Inflammatory macrophage treated with lipopolysaccharide for 1 hour (primary cell): ENCODE results near the gene LMX1B.
"Not testable (repeated sequence)": the region's sequence is repeated elsewhere in the genome, so short reads cannot be mapped to it uniquely, and the experiment has no call there.

Source experiments
- DNase-seq, 2 donors: peaks; one replicate each; pipeline ENCODE4 v3.0.0-alpha.2; 2020 to 2022

LMX1B gene

DNA sequence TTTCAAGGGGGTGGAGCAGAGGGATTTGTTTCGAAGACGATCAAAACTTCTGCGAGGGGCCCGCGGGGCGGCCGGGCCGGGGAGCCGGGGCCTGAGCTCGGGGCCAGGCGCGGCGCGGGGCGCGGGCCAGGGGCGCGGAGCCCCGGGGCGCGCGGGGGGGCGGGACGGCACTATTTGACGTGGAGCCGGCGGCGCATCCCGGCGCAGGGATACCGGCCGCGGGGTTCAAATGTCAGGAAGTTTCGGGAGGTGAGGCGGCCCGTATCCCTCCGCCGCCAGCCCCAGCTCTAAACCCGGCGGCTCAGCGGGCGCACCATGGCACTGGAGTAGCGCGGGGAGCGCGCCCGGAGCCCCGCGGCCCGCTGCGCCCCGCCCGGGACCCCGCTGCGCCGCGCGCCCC lies at the start of gene LMX1B:
Gene LMX1B (plus strand): TSS at position 278 of the 400 bp plus-strand sequence. CDS start 522 bp downstream, outside the sequence.
- DNase-seq: no peak

DNA sequence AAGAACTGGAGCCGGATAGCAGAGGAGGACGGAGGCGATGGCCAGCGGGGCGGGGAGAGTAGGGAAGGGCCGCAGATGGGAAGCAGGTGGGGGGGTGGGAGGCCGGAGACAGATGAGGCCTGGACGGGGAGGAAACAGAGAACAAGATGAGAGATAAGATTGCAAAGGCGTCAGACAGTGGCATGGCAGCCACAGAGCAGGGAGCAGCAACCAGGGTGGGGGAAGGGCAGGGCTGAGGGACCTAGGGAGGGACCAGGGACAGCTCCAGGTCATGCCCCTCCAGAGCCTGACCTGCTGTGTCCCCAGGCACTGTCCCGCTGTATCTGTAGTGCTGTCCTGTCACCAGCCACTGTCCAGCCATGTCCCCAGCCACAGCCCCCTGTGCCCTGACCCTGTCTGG lies 49.6 kb upstream of the LMX1B start:
- no peak for DNase-seq

DNA sequence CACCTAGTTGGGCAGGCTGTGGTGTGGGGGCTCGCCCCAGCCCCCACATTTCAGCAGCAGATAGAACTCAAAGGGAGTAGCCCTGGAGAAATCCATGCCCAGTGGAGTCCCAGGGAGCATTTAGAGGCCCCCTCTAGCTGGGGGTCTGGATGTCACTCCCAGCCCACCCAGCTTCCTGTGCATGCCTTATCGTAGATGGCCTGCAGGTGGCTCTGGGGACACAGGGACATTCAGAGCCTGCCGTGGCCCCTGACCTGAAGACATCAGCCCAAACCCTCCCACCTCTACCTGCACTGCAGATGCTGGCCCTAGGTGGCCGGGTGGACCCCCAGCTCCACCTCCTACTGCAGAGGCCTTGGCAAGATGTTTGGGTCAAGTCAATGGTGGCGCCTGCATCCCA lies 49.0 kb upstream of the LMX1B start:
- no peak for DNase-seq

DNA sequence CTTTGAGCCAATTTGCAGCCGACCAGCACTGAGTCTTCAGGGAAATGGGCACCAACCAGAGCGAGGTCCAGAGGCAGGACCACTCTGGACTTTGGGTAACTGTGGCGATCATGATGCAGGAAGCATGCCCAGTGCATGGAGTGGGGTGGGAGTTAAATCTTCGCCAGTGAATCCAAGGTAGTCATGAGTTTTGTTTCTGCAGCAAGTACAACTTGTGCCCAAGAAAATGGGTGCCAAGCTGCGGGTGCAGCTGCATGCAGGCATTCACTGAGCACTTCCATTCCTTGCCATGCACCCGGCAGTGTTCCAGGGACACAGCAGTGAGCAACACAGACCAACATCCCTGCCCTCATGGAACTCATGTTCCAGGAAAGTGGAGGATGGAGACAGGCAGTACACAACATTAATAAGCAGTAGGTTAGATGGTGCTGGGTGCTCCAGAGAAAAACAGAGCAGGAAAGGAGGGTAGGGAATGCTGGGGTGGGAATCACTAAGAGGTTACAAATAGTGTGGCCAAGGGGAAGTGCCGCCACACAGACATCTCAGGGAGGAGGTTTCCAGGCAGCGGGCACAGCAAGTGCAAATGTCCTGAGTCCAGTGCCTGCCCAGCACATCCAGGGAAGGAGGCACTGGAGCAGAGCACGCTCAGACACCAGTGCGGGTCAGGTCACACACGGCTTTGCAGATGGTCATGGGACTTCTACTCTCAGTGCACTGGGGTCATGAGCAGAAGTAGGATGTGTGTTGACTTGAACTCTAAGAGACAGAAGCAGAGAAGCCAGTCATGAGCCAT lies 48.2 kb upstream of the LMX1B start:
- DNase-seq: no peak

DNA sequence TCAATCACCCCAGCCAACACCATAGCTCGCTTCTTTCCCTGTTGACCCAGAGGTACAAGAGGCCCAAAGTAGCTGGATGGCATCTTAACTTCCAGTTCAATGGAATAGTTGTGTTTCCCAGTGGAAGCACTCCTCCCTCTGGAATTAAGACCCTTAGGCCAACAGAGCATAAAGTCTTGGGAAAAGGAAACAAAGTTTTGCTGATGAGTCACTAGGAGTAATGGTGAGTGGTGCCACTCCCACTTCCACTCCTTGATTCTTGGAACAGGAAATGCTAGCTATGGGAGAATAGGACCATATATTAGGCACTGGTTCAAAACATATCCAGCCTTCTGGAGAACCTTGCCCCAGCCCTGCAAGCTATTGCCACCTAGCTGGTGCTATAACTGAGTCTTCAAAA lies 44.7 kb upstream of the LMX1B start:
- DNase-seq: no peak

DNA sequence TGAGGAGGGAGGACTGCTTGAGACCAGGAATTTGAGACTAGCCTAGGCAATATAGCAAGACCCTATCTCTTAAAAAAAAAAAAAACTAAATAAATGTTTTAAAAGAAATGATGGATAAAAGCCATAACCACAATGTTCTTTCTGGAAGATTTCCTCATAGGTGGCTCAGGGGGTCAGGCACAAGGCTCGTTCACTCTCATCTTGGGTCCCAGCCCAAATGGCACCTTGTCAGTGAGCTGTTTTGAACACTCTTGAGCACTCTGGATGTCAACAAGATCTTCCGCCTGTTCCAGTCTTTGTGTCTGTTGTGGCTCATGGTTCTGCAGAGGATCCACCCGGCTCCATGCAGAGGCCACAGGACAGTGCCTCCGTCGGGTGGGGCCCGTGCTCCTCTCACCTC lies 35.7 kb upstream of the LMX1B start:
- no peak for DNase-seq

DNA sequence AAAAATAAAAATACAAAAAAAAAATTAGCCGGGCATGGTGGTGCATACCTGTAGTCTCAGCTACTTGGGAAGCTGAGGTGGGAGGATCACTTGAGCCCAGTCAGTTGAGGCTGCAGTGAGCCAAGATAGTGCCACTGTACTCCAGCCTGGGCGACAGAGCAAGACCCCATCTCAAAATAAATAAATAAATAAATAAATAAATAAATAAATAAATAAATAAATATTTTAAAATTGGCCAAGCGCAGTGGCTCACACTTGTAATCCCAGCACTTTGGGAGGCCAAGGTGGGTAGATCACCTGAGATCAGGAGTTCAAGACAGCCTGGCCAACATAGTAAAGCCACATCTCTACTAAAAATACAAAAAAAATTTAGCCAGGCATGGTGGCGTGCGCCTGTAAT lies 33.4 kb upstream of the LMX1B start:
- not testable (repeated sequence) for DNase-seq

DNA sequence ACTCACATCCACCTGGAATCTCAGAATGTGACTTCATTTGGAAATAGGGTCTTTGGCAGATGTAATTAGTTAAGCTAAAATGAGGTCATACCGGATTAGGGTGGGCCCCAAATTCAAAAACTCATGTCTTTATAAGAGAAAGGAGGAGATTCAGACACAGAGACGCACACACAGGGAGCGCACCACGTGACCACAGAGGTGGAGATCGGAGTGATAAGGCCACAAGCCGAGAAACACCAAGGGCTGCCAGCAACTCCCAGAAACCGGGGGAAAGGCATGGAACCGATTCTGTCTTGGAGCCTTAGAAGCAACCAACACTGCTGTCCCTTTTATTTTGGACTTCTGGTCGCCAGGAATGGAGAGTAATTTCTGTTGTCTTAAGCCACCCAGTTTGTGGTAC lies 31.8 kb upstream of the LMX1B start:
- DNase-seq: no peak

DNA sequence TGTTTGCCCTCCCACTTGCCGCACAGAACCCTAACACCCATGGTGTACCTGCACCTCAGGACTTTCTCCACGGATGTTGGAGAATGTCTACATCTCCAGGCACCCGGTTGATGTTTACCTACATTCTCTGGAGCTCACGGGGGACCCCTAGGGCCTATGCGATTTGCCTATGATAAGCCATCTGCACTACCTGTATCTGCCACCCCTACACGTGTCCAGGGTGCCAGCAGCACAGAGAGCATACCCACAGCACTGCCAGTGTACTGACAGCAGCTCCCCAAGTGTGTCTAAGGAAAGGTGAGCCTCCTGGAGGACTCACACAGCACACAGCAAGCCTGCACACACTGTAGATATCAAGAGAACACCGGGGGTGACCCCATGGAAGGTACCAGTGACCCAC lies 31.3 kb upstream of the LMX1B start:
- no peak for DNase-seq

DNA sequence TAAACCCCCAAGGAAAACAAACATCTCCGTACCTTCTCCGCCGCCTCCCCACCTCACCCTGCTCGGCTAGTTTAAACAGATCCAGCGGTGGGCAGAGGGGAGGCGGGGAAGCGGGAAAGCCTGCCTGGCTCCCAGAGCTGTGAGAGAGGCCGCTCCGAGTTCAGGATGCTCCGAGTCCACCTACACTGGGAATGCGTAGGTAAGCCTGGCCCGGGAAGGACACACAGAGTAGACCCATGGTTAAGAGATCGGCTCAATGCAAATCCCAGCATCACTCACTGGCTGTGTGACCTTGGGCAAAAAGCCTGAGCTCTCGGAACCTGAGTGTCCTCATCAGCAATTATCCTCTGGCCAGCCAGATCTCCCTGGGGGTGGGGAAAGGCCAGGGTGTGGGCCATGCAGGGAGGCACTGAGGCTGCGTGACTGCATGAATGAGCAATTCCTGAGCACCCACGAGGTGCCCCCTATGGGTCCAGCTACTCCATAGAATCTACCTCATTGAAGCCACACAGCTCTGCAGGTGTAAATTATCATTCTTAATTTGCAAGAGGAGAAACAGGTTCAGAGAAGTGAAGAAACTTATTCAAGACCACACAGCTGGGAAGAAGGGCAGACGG lies 30.5 kb upstream of the LMX1B start:
- no peak for DNase-seq

DNA sequence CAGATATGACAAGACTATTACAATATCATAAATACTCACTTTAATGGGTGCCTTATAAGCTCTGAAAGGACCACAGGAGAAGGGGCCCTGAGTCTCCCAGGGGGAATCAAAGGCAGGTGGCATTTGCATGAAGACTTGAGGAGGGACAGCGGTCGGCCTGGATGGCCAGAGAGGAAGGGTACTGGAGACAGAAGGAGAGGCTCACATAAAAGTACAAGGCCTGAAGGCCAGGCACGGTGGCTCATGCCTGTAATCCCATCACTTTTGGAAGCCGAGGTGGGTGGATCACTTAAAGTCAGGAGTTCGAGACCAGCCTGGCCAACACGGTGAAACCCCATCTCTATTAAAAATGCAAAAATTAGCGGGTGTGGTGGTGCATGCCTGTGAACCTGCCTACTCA lies 29.1 kb upstream of the LMX1B start:
- no peak for DNase-seq

DNA sequence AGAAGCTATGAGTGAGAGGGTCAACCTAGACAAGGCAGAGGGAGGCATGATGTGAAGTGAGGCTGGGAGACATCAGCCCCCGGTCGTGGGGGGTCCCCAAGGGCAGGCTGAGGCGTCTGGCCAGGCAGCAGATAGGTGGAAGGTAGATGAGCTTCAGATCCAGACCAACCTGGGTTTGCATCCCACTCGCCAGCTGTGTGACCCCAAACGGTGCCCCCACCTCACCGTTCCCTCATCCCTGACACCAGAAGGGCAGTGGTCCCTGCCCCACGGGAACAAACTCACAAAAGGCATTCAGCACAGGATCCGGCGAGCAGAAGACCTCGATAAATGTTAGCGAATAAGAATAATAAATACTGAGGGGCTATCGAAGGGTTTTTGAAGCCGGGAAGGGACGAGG lies 27.5 kb upstream of the LMX1B start:
- no peak for DNase-seq

DNA sequence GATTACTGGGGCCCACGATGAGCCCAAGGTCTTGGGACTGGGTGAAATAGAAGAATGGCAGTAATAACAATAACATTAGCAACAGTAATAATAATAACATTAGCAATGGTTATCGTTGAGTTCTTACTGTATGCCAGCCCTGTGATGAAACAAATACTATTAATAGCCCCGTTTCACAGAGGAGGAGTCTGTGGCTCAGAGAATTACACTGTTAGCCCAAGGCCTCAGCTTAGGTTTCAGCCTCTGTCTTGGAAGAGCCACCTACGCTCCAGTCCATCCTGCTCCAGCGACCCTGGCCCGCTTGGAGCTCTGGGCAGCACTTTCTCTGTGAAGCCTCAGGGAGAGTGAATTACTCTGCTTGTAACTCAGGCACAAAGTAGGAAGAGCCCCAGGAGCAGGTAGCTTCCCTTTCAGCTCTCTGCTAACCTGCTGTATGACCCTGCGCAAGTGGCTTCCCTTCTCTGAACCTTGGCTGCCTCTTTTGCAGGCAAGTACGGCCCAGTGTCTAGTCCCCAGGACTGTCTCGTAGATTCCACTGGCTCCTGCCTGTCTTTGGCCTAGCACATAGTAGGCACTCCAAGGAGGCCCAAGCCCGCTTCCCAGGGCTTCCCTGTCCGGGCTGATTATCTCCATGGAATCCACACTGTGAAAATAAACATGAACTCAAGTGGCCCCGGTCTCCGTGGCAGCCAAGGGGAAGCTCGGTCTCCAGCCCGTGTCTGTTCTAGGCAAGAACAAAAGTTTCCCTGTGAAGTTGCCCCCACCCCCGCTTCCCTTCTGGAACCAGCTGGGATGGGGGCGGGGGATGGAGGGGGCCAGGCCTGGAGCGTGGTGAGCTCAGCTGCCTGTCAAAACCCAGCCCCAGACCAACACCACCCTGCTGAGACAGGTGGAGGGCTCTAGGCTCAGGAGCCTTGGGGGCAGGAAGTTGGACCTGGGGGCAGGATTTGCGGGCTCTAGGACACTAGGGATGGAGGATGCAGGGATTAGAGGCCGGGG lies 26.2 kb upstream of the LMX1B start:
- DNase-seq: peak; percentile 10 to 51

DNA sequence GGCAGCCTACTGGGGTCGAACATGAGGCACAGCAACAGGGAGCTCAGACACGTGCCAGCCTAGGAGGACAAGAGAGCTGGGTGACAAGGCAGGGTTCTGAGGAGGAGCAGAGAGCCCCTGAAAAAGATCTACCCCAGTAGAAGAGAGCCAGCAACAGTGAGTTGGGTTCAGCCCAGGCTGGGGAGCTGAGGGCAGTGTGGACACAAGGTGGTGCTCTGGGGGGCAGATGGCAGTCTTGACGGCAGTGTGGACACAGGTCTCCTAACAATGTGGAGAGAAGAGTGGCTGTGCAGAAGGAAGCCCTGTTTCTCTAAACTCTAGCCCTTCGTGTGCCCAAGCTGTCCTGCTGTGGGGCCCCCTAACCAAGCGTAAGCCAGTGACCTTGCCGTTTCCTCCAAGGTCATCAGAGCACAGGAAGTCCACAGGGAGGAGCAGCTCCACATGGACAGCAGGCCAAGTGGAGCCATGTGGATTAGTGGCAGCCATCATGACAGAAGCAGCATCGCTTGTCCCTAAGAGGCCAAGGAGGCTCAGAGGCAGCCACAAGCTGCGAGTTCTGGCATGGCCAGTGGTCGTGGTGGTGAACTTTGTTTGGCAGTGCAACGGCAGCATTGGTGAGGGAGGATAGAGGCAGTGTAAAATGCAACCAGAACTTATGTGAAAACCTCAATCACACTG lies 25.1 kb upstream of the LMX1B start:
- DNase-seq: no peak

DNA sequence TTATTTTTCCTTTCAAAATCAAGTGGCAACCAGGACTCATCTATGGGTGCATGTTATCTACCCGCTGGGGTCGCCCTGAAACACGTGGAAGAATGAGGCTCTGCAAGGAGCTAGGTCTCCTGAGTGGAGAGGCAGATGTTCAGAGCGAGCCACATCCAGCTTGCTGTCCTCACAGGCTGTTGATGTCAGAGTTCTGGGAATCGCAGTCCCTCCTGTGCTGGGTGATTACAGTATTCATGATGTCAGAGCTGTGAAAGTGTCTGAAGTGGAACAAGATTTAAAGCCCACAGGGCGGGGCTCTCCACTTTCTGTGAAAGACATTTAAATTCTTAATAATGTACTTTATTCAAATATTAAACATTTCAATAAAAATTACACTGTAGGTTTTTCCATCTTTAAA lies 24.4 kb upstream of the LMX1B start:
- DNase-seq: no peak

DNA sequence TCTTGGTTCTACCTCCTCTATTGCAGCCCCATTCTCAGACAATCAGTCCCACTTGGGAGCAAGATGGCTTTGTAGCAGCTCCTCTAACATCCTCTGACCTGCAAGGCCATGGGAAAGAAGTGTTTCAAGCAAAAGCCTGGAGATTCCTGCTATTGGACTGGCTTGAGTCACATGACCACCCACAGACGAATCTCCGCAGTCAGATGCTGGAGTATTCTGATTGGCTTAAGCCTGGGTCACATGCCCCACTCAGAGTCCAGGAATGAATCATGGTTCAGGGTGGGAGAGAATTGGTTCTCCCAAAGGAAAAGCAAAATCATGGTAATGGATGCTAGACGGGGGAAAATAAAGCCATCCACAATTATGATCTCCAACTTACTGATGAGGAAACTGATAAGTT lies 22.6 kb upstream of the LMX1B start:
- DNase-seq: no peak

DNA sequence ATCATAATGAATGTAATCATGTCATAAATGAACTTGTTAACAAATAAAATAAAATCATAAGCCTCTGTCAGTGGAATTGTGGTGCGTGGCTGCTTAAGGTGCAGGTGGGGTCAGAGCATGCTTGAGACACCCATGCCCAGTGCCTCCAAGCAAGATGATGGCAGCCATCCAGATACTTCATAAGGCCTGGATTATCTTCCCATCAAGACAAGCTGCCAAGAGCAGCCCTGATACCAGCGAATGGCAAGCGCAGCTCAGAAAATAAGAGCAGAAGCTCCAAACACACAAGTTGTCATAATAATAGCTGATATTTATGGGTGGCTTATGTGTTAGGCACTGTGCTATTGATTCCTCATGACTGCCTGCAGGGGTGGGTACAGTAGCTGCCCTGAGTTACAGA lies 21.8 kb upstream of the LMX1B start:
- no peak for DNase-seq

DNA sequence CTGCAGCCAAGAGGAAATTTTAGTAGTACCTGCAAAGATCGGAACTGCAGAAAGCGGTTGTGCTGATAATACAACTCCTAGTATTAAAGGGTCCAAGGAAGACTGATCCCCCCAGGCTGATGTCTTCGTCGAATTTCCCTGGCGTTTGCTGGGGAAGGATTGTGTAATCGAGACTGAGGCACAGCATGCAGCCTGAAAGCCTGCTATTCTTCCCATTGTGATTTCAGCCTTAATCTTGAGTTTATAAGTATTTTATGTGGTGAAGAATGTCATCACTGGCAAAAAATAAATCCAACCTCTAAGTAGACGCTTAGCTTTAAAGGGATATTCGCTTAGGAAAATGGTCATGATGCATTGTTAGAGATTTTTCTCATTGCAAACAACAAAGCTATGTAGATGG lies 21.3 kb upstream of the LMX1B start:
- DNase-seq: no peak

DNA sequence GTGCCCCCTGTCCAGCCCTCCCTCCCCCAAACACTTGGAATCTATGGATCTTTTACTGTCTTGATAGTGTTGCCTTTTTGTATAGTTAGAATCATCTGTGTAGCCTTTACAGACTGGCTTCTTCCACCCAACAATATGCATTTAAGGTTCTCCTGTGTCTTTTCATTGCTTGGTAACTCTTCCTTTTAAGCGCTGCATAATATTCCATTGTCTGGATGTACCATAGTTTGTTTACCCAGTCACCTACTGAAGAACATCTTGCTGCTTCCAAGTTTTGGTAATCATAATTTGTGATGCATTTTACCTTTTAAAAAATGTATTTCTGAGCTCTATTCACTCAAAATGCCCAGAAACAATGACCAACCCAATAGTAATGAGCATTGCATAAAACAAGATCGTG lies 17.7 kb upstream of the LMX1B start:
- DNase-seq: no peak

DNA sequence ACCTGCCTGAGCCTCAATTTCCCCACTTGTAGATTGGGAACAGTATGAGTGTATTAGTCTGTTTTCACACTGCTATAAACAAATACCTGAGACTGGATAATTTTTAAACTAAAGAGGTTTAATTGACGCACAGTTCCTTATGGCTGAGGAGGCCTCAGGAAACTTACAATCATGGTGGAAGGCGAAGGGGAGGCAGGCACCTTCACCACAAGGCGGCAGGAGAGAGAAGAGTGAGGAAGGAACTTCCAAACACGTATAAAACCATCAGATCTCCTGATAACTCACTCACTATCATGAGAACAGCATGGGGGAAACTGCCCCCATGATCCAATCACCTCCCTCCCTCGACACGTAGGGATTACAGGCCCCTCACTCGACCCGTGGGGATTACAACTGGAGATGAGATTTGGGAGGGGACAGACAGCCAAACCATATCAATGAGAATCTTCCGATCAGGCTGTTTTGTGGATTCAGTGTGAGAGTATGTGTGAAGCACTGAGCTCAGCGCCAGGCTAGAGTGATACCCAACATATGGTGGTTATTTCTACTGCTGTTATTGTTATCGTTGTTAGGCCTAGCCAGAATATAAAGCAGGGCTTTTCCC lies 14.6 kb upstream of the LMX1B start:
- DNase-seq: no peak

DNA sequence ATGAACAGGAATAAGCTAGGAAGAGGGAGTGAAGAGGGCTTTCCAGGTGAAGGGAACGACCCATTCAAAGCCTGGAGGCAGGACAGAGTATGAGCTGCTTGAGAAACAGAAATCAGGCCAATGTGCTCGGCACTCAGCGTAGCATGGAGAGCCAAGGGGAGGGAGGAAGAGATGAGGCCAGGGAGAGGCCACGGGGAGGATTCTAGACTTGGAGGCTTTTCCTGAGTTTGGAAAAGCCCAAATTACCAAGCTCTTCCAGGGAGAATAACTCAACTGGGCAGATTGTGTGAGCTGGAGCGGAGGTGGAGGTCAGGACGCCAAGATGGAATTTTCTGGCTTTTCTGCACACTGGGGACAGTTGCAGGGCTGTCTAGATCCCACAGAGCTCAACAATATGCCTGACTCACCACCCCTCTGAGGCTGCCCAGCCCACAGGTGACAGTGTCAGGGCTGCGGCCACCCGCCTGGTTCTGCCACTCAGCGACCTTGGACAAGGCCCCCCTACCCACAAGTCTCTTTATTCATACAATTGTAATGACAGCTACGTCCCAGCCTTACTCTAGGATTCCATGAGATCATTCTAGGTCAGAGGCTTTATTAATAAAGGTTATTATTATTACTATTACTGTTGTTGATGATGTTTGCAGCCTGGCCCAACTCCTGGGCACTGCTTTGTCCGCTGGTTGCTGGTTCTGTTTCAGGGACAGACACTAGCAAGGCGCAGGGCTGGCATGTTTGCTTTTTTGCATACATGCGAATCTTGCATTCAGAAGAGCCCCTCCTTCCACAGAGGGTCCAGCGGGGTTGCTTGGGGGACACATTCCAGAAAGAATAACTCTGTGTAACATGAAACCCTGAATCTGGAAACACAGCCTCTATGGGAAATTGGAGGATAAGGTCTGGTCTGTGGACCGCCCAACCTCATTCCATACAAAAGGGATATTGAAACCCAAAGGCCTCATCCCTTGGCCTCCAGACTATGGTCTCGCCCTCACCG lies 9.4 kb upstream of the LMX1B start:
- no peak for DNase-seq
